H1 (cell line): ENCODE measurements around the gene ERI3. TPM values are rescaled to one million over a fixed set of nuclear protein-coding genes. Genes with fewer than 3 reads are reported as not detected.

Experiments
- EZH2 ChIP-seq: fragments of 200-600 bp; sonication (generic); IDR thresholded peaks from 2 replicates; pipeline ENCODE4 v1.7.1; 2012; ENCODE audit warnings: low read depth, mild to moderate bottlenecking, moderate library complexity, low read length, inconsistent platforms; ENCODE audit not compliant: severe bottlenecking
- POU5F1 ChIP-seq: IDR thresholded peaks from 2 replicates; pipeline ENCODE4 v1.6.1; 2011; ENCODE audit warnings: low read depth, mild to moderate bottlenecking, low read length, moderate library complexity
- polyA plus RNA-seq, 7 experiments: library from polyadenylated mRNA; depleted of rRNA in 3 of 7; stranded (reverse) in 5 of 7; unstranded in 2 of 7; fragments of >200 nt in 5 of 7; fragments of 200-250 nt in 2 of 7; gene quantifications; 1 replicate in 5 of 7; 2 replicates in 1 of 7; 4 replicates in 1 of 7; pipeline versions ENCODE4 v1.2.1 to v1.2.3, GENCODE V29; 2011 to 2013; ENCODE audit warnings: missing spikeins in 2 of 7, mixed read lengths in 2 of 7
- total RNA-seq: library from RNA; stranded (reverse); fragmentation: NEBNext Ultra II Directional; extraction: Animal tissue kit (Norgen Biotek cat#: 25700); gene quantifications from 2 replicates; pipeline ENCODE4 v1.2.1, GENCODE V29; 2021
- TF ChIP-seq, protein P1 (sequence below), 3 experiments: IDR thresholded peaks; 1 replicate in 2 of 3; 2 replicates in 1 of 3; pipeline versions ENCODE4 v1.5.1 to v1.6.1; 2011; ENCODE audit warnings: low read length in 3 of 3, mild to moderate bottlenecking in 3 of 3, inconsistent platforms in 2 of 3, low read depth in 1 of 3, moderate library complexity in 1 of 3; ENCODE audit not compliant: insufficient read depth in 1 of 3; ENCODE audit errors: control extremely low read depth in 1 of 3
- TF ChIP-seq, protein P2 (sequence below): IDR thresholded peaks from 2 replicates; pipeline ENCODE4 v1.6.1; 2011; ENCODE audit warnings: low read length, improper control_type of control experiment

Gene ERI3
- total and polyA plus RNA-seq, 2 of the 8 experiments (the other 6 are each of a cell fraction or from before 2014, with no cell fraction given): 81.1 to 199 TPM

DNA sequence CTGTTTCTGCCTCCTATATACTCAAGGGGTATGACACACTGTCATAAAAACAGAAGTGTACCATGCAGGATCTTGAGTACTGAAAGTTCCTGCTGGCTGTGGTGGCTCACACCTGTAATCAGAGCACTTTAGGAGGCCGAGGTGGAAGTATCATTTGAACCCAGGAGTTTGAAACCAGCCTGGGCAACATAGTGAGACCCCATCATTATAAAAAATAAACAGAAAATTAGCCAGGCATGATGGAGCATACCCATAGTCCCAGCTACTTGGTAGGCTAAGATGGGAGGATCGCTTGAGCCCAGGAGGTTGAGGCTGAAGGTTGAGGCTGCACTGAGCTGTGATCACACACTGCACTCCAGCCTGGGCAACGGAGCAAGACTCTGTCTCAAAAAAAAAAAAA is 20.1 kb downstream of the ERI3 start (continued):
- TF ChIP-seq, protein P1, sequence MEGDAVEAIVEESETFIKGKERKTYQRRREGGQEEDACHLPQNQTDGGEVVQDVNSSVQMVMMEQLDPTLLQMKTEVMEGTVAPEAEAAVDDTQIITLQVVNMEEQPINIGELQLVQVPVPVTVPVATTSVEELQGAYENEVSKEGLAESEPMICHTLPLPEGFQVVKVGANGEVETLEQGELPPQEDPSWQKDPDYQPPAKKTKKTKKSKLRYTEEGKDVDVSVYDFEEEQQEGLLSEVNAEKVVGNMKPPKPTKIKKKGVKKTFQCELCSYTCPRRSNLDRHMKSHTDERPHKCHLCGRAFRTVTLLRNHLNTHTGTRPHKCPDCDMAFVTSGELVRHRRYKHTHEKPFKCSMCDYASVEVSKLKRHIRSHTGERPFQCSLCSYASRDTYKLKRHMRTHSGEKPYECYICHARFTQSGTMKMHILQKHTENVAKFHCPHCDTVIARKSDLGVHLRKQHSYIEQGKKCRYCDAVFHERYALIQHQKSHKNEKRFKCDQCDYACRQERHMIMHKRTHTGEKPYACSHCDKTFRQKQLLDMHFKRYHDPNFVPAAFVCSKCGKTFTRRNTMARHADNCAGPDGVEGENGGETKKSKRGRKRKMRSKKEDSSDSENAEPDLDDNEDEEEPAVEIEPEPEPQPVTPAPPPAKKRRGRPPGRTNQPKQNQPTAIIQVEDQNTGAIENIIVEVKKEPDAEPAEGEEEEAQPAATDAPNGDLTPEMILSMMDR (IDR thresholded peaks at IDR 0.05; ENCODE audit: control extremely low read depth in 1 of 3, insufficient read depth in 1 of 3, low read depth in 1 of 3, low read length in 3 of 3): no peak
- no peak for TF ChIP-seq POU5F1
- TF ChIP-seq, protein P2, sequence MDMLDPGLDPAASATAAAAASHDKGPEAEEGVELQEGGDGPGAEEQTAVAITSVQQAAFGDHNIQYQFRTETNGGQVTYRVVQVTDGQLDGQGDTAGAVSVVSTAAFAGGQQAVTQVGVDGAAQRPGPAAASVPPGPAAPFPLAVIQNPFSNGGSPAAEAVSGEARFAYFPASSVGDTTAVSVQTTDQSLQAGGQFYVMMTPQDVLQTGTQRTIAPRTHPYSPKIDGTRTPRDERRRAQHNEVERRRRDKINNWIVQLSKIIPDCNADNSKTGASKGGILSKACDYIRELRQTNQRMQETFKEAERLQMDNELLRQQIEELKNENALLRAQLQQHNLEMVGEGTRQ: no peak
- no peak for TF ChIP-seq EZH2
